SK-N-SH (cell line): ENCODE results near the gene DHX57. TPM values are rescaled to one million over a fixed set of nuclear protein-coding genes. Genes with fewer than 3 reads are reported as not detected.

Experiments
- CTCF ChIA-PET: fragments of 300-600, 350-600 bp; formaldehyde crosslinking; extraction: SDS; loops from one replicate; lab custom pipeline; 2021; lab: Yijun Ruan, JAX
- POLR2A ChIA-PET: fragments of 350-600 bp; sonication (Branson Sonifier 250); formaldehyde crosslinking; extraction: SDS; loops from one replicate; lab custom pipeline; 2020; ENCODE audit warnings: antibody characterized with exemption, inconsistent platforms; lab: Yijun Ruan, JAX
- DNase-seq: peaks from one replicate; pipeline ENCODE4 v3.0.0; 2012
- H2AFZ ChIP-seq: fragments of 200-600 bp; sonication (generic); 2 replicates; pipeline ENCODE4 v1.8.1; 2016; ENCODE audit warnings: antibody characterized with exemption, mild to moderate bottlenecking, low read depth
- H3F3A ChIP-seq: fragments of 200-600 bp; sonication (generic); replicated peaks from 2 replicates; pipeline ENCODE3; 2016; ENCODE audit warnings: antibody characterized with exemption, mild to moderate bottlenecking; ENCODE audit not compliant: insufficient read depth
- H3K27ac ChIP-seq, 2 experiments: fragments of 200-500 bp in 1 of 2; fragments of 200-600 bp in 1 of 2; sonication (Bioruptor generic) in 1 of 2; sonication (generic), shearing (Covaris generic) in 1 of 2; 2 replicates each; pipeline versions ENCODE4 v1.5.1 to v1.6.1; 2014 to 2016; ENCODE audit warnings: low read depth in 2 of 2, inconsistent platforms in 1 of 2, low read length in 1 of 2, mild to moderate bottlenecking in 1 of 2, mixed read lengths in 1 of 2
- H3K27me3 ChIP-seq: fragments of 200-600 bp; sonication (generic), shearing (Covaris generic); 2 replicates; pipeline ENCODE4 v1.6.1; 2016; ENCODE audit warnings: mixed run types; ENCODE audit not compliant: insufficient read depth
- H3K36me3 ChIP-seq, 2 experiments: fragments of 200-500 bp in 1 of 2; fragments of 200-600 bp in 1 of 2; sonication (Bioruptor generic) in 1 of 2; sonication (generic) in 1 of 2; replicated peaks in 1 of 2; 2 replicates each; pipeline versions ENCODE3 to v1.5.1; 2014 to 2016; ENCODE audit warnings: low read length in 1 of 2, mild to moderate bottlenecking in 1 of 2; ENCODE audit not compliant: insufficient read depth in 2 of 2, control insufficient read depth in 1 of 2
- H3K4me1 ChIP-seq, 2 experiments: fragments of 200-500 bp in 1 of 2; fragments of 200-600 bp in 1 of 2; sonication (Bioruptor generic) in 1 of 2; sonication (generic), shearing (Covaris generic) in 1 of 2; 2 replicates each; pipeline versions ENCODE4 v1.5.1 to v1.6.1; 2014 to 2016; ENCODE audit warnings: low read depth in 1 of 2, low read length in 1 of 2, mixed run types in 1 of 2; ENCODE audit not compliant: insufficient read depth in 2 of 2, control insufficient read depth in 1 of 2
- H3K4me2 ChIP-seq: fragments of 200-600 bp; sonication (generic), shearing (Covaris generic); 2 replicates; pipeline ENCODE4 v1.6.1; 2017; ENCODE audit warnings: mixed run types
- H3K4me3 ChIP-seq, 2 experiments: fragments of 200-500 bp in 1 of 2; fragments of 200-600 bp in 1 of 2; sonication (Bioruptor generic) in 1 of 2; sonication (generic), shearing (Covaris generic) in 1 of 2; 2 replicates each; pipeline versions ENCODE4 v1.5.1 to v1.8.1; 2014 to 2016; ENCODE audit warnings: low read depth in 2 of 2, inconsistent platforms in 1 of 2, low read length in 1 of 2, mild to moderate bottlenecking in 1 of 2, mixed read lengths in 1 of 2, moderate library complexity in 1 of 2
- H3K79me2 ChIP-seq: fragments of 200-600 bp; sonication (generic); 2 replicates; pipeline ENCODE4 v1.8.1; 2017; ENCODE audit warnings: mild to moderate bottlenecking; ENCODE audit not compliant: insufficient read depth
- H3K9ac ChIP-seq: fragments of 200-600 bp; sonication (generic); 2 replicates; pipeline ENCODE4 v1.6.1; 2017; ENCODE audit warnings: mixed run types
- H3K9me2 ChIP-seq: fragments of 200-600 bp; sonication (generic); 2 replicates; pipeline ENCODE4 v1.6.1; 2017; ENCODE audit warnings: mixed run types
- H3K9me3 ChIP-seq: fragments of 200-600 bp; sonication (generic); 2 replicates; pipeline ENCODE4 v1.6.1; 2017; ENCODE audit warnings: mixed run types, mild to moderate bottlenecking, moderate library complexity
- H4K20me1 ChIP-seq: fragments of 200-600 bp; sonication (generic); 2 replicates; pipeline ENCODE4 v1.6.1; 2017; ENCODE audit warnings: mild to moderate bottlenecking, mixed run types; ENCODE audit not compliant: insufficient read depth
- CHD2 ChIP-seq: fragments of 150-350 bp; IDR thresholded peaks from 2 replicates; pipeline ENCODE4 v1.6.1; 2018; ENCODE audit warnings: low read length; ENCODE audit not compliant: partially characterized antibody
- FOXJ3 ChIP-seq: sonication (generic); formaldehyde crosslinking; IDR thresholded peaks from 2 replicates; pipeline ENCODE4 v1.5.1; 2020; ENCODE audit warnings: mild to moderate bottlenecking, missing genetic modification reagents
- GABPA ChIP-seq: IDR thresholded peaks from 2 replicates; pipeline ENCODE4 v1.4.0; 2012; ENCODE audit warnings: low read depth, mild to moderate bottlenecking
- GATA2 ChIP-seq: sonication (generic); formaldehyde crosslinking; IDR thresholded peaks from 2 replicates; pipeline ENCODE4 v1.5.0; 2020; ENCODE audit warnings: mild to moderate bottlenecking, missing genetic modification reagents
- MEF2A ChIP-seq: IDR thresholded peaks from 2 replicates; pipeline ENCODE4 v1.4.0; 2012; ENCODE audit warnings: low read depth, borderline replicate concordance
- RAD21 ChIP-seq: IDR thresholded peaks from 2 replicates; pipeline ENCODE4 v1.6.1; 2012; ENCODE audit warnings: mild to moderate bottlenecking, low read length
- RFX5 ChIP-seq: IDR thresholded peaks from 2 replicates; pipeline ENCODE4 v1.6.1; 2012; ENCODE audit warnings: mild to moderate bottlenecking, improper control_type of control experiment, low read length
- RXRA ChIP-seq: IDR thresholded peaks from 2 replicates; pipeline ENCODE4 v1.4.0; 2012; ENCODE audit warnings: low read depth, mild to moderate bottlenecking, borderline replicate concordance
- TAF1 ChIP-seq: IDR thresholded peaks from 2 replicates; pipeline ENCODE4 v1.6.1; 2012; ENCODE audit warnings: low read depth, mild to moderate bottlenecking, low read length, moderate library complexity, borderline replicate concordance
- WGBS: methylation state at CpG from one replicate; pipeline ENCODE4 v1.1.6; 2017; ENCODE audit warnings: low lambda C conversion rate; 5-methylcytosine and 5-hydroxymethylcytosine counted together
- polyA plus RNA-seq, 3 experiments: library from polyadenylated mRNA; depleted of rRNA; stranded (reverse); fragments of >200 nt; gene quantifications; 2 replicates each; pipeline ENCODE4 v1.2.3, GENCODE V29; 2012
- TF ChIP-seq, protein P1 (sequence below): fragments of 200-600 bp; sonication (generic); IDR thresholded peaks from 2 replicates; pipeline ENCODE4 v1.6.1; 2017; ENCODE audit warnings: antibody characterized with exemption, mild to moderate bottlenecking, moderate library complexity
- TF ChIP-seq, protein P2 (sequence below): fragments of 150-350 bp; IDR thresholded peaks from 2 replicates; pipeline ENCODE4 v1.6.1; 2016; ENCODE audit warnings: mild to moderate bottlenecking, low read depth, low read length
- TF ChIP-seq, protein P3 (sequence below): IDR thresholded peaks from 2 replicates; pipeline ENCODE4 v1.6.1; 2012; ENCODE audit warnings: mild to moderate bottlenecking, low read depth, low read length, moderate library complexity
- TF ChIP-seq, protein P4 (sequence below): IDR thresholded peaks from 2 replicates; pipeline ENCODE4 v1.4.0; 2012; ENCODE audit warnings: low read depth

Gene DHX57
- polyA plus RNA-seq, 1 of the 3 experiments (the other 2 are of a cell fraction) = 12.3 TPM

DNA sequence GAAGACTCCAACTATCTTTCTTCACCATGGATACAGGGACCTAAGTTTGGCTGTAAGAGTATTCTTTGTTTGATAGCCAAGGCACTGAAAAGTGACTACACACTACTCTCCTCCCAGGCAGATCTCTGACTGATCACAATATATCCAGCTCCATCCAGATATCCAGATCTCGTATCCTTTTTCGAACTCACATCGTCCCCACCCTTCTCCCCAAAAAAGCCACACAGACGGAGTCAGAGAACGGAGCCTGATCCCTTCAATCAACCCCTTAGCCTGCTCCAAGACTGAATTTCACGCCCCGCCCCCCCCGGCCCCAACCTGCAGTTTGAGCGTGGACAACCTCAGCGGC, 533 bp downstream of the DHX57 start:
- TF ChIP-seq TAF1 (no peak), GATA2 (CRISPR knock-in tag) (0 out of 2 replicates have a peak, but pooled peaks have one; percentile 12), MEF2A (no peak), RFX5 (no peak)
- TF ChIP-seq, protein P1, sequence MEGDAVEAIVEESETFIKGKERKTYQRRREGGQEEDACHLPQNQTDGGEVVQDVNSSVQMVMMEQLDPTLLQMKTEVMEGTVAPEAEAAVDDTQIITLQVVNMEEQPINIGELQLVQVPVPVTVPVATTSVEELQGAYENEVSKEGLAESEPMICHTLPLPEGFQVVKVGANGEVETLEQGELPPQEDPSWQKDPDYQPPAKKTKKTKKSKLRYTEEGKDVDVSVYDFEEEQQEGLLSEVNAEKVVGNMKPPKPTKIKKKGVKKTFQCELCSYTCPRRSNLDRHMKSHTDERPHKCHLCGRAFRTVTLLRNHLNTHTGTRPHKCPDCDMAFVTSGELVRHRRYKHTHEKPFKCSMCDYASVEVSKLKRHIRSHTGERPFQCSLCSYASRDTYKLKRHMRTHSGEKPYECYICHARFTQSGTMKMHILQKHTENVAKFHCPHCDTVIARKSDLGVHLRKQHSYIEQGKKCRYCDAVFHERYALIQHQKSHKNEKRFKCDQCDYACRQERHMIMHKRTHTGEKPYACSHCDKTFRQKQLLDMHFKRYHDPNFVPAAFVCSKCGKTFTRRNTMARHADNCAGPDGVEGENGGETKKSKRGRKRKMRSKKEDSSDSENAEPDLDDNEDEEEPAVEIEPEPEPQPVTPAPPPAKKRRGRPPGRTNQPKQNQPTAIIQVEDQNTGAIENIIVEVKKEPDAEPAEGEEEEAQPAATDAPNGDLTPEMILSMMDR = no peak
- TF ChIP-seq, protein P2, sequence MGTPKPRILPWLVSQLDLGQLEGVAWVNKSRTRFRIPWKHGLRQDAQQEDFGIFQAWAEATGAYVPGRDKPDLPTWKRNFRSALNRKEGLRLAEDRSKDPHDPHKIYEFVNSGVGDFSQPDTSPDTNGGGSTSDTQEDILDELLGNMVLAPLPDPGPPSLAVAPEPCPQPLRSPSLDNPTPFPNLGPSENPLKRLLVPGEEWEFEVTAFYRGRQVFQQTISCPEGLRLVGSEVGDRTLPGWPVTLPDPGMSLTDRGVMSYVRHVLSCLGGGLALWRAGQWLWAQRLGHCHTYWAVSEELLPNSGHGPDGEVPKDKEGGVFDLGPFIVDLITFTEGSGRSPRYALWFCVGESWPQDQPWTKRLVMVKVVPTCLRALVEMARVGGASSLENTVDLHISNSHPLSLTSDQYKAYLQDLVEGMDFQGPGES = 0 out of 2 replicates have a peak, but pooled peaks have one; percentile 4
- TF ChIP-seq, all 33 proteins: peak for 2
- Histone ChIP-seq H2AFZ (peak overlapping the region; percentile 93), H3K9me3 (peaks cover 8% of the 10 kb centered on the region; the same call in 1 of the 2 replicates), H3K4me3 (peak overlapping the region; percentile 78 to 95), H4K20me1 (no peaks in the 10 kb centered on the region), H3K27me3 (no peaks in the 10 kb centered on the region), H3K79me2 (peaks cover 58% of the 10 kb centered on the region), H3K9me2 (no peaks in the 10 kb centered on the region), H3K36me3 (peaks cover under 1 to 6% of the 10 kb centered on the region in 2 experiments), H3K27ac (peak overlapping the region; percentile 62 to 81), H3K4me1 (peaks cover 0 to 7% of the 10 kb centered on the region in 2 experiments; a peak in 2 of 4 replicates), H3K9ac (peak overlapping the region; percentile 76), H3F3A (no peaks in the 10 kb centered on the region), H3K4me2 (peak overlapping the region; percentile 87)
- no peak for DNase-seq
- CTCF ChIA-PET = no interaction called here
- WGBS = 2% methylated on average over 10 of the region's 10 CpGs
- POLR2A ChIA-PET = interaction anchor here (1.8 kb wide), 1 partner anchor 124 kb away, joined by 14 read pairs; the partner anchor contains the start of gene SRSF7

DNA sequence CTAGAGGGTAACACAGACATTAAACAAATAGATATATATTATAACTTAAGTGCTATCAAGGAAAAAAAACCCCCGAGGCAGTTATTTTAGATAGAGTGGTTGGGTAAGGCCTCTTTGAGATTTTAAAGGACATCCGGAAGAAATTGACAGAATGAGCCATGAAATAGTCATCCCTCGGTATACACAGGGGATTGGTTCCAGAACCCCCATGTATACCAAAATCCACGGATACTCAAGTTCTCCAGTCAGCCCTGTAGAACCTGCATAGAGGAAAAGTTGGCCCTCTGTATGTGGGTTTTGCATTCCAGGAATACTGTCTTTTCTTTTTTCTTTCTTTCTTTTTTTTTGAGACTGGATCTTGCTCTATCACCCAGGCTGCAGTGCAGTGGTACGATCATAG, 2.0 kb downstream of the DHX57 start:
- H3K27me3 ChIP-seq = no peaks in the 10 kb centered on the region
- no peaks in the 10 kb centered on the region for H3K9me2 ChIP-seq
- no peaks in the 10 kb centered on the region for H3F3A ChIP-seq
- no peak overlapping the region for H3K4me2 ChIP-seq
- no peak overlapping the region for H3K9ac ChIP-seq
- DNase-seq = no peak
- peaks cover 0 to 7% of the 10 kb centered on the region in 2 experiments; a peak in 2 of 4 replicates for H3K4me1 ChIP-seq
- no peaks in the 10 kb centered on the region for H4K20me1 ChIP-seq
- TF ChIP-seq GABPA = no peak
- TF ChIP-seq CHD2 = no peak
- TF ChIP-seq, protein P3, sequence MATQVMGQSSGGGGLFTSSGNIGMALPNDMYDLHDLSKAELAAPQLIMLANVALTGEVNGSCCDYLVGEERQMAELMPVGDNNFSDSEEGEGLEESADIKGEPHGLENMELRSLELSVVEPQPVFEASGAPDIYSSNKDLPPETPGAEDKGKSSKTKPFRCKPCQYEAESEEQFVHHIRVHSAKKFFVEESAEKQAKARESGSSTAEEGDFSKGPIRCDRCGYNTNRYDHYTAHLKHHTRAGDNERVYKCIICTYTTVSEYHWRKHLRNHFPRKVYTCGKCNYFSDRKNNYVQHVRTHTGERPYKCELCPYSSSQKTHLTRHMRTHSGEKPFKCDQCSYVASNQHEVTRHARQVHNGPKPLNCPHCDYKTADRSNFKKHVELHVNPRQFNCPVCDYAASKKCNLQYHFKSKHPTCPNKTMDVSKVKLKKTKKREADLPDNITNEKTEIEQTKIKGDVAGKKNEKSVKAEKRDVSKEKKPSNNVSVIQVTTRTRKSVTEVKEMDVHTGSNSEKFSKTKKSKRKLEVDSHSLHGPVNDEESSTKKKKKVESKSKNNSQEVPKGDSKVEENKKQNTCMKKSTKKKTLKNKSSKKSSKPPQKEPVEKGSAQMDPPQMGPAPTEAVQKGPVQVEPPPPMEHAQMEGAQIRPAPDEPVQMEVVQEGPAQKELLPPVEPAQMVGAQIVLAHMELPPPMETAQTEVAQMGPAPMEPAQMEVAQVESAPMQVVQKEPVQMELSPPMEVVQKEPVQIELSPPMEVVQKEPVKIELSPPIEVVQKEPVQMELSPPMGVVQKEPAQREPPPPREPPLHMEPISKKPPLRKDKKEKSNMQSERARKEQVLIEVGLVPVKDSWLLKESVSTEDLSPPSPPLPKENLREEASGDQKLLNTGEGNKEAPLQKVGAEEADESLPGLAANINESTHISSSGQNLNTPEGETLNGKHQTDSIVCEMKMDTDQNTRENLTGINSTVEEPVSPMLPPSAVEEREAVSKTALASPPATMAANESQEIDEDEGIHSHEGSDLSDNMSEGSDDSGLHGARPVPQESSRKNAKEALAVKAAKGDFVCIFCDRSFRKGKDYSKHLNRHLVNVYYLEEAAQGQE = no peak
- TF ChIP-seq, protein P4, sequence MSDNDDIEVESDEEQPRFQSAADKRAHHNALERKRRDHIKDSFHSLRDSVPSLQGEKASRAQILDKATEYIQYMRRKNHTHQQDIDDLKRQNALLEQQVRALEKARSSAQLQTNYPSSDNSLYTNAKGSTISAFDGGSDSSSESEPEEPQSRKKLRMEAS = no peak
- no peak for TF ChIP-seq RXRA
- no peak for TF ChIP-seq RAD21
- TF ChIP-seq FOXJ3 (CRISPR knock-in tag) = no peak
- peaks cover 0 to 6% of the 10 kb centered on the region in 2 experiments for H3K36me3 ChIP-seq
- H3K79me2 ChIP-seq = peaks cover 61% of the 10 kb centered on the region
- no peak overlapping the region for H3K4me3 ChIP-seq
- no peak overlapping the region for H3K27ac ChIP-seq
- no peak overlapping the region for H2AFZ ChIP-seq
- 78% methylated on average over 5 of the region's 5 CpGs for WGBS
- H3K9me3 ChIP-seq = peaks cover 8% of the 10 kb centered on the region; the same call in 1 of the 2 replicates
- ChIA-PET POLR2A (no interaction called here), CTCF (interaction anchor here (0.6 to 0.8 kb wide), 2 partner anchors 39 to 189 kb away, joined by 3 read pairs; no protein-coding TSS in a partner anchor)
